ENCODE data around the gene DDIT4. TPM values are rescaled to one million over a fixed set of nuclear protein-coding genes. Genes with fewer than 3 reads are reported as not detected.
A peak's percentile ranks its signal among the peaks of the same experiment; 100 is the strongest.

DDIT4 gene
- total RNA-seq, 1 donor from 2014 or later = 290 TPM

DNA sequence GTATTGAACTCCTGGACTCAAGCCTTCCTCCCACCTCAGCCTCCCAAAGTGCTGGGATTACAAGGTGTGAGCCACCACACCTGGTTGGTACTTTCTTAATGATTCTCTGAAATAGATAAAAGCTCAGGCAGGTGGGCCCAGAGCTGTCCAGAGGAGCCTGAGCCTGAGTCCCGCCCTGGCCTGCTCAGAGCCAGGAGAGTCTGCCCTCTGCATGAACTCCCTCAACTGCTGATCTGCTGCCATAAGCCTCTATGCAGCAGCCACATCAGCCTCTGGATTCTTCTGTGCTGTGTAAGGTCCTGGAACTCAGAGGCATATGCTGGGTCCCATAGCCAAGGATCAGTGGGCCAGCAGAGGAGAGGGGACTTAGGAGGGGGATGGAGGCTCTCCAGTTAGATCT is 23.1 kb upstream of the DDIT4 start:
- peak overlapping the region; percentile 14 for H3K4me3 Mint-ChIP-seq (ENCODE audit: unreplicated experiment)
- TF ChIP-seq, protein P1, sequence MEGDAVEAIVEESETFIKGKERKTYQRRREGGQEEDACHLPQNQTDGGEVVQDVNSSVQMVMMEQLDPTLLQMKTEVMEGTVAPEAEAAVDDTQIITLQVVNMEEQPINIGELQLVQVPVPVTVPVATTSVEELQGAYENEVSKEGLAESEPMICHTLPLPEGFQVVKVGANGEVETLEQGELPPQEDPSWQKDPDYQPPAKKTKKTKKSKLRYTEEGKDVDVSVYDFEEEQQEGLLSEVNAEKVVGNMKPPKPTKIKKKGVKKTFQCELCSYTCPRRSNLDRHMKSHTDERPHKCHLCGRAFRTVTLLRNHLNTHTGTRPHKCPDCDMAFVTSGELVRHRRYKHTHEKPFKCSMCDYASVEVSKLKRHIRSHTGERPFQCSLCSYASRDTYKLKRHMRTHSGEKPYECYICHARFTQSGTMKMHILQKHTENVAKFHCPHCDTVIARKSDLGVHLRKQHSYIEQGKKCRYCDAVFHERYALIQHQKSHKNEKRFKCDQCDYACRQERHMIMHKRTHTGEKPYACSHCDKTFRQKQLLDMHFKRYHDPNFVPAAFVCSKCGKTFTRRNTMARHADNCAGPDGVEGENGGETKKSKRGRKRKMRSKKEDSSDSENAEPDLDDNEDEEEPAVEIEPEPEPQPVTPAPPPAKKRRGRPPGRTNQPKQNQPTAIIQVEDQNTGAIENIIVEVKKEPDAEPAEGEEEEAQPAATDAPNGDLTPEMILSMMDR (IDR thresholded peaks at IDR 0.05) = no peak
- no peaks in the 10 kb centered on the region for H3K9me3 Mint-ChIP-seq (ENCODE audit: unreplicated experiment)
- H3K27ac Mint-ChIP-seq (ENCODE audit: unreplicated experiment) = peak overlapping the region; percentile 80
- DNase-seq (ENCODE audit: extremely low spot score, unreplicated experiment) = no peak
- peaks cover 70% of the 10 kb centered on the region for H3K4me1 Mint-ChIP-seq (ENCODE audit: unreplicated experiment)
- H3K27me3 Mint-ChIP-seq (ENCODE audit: unreplicated experiment) = no peaks in the 10 kb centered on the region
- no peaks in the 10 kb centered on the region for H3K36me3 Mint-ChIP-seq (ENCODE audit: unreplicated experiment)

DNA sequence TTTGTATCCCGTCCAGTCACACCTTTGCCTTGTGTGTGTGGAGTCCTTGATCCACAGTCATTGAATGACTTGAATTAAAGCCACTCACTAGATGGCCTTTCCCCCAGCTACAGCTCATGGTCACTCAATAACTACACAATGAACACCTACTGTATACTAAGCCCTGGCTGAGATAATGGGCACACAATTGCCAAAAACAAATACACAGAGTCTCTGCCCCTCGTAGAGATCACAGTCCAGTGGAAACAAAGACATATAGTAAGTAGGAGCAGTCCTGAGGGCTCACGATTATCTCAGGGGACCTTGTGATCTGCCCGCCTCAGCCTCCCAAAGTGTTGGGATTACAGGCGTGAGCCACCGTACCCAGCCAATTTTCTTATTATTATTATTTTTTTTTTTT is 22.1 kb upstream of the DDIT4 start:
- Mint-ChIP-seq H3K4me3 (ENCODE audit: unreplicated experiment) (no peak overlapping the region), H3K36me3 (ENCODE audit: unreplicated experiment) (no peaks in the 10 kb centered on the region), H3K4me1 (ENCODE audit: unreplicated experiment) (peaks cover 71% of the 10 kb centered on the region), H3K27me3 (ENCODE audit: unreplicated experiment) (no peaks in the 10 kb centered on the region), H3K9me3 (ENCODE audit: unreplicated experiment) (no peaks in the 10 kb centered on the region), H3K27ac (ENCODE audit: unreplicated experiment) (peak overlapping the region; percentile 2)
- no peak for DNase-seq (ENCODE audit: extremely low spot score, unreplicated experiment)
- TF ChIP-seq, protein P1 (IDR thresholded peaks at IDR 0.05) = no peak

DNA sequence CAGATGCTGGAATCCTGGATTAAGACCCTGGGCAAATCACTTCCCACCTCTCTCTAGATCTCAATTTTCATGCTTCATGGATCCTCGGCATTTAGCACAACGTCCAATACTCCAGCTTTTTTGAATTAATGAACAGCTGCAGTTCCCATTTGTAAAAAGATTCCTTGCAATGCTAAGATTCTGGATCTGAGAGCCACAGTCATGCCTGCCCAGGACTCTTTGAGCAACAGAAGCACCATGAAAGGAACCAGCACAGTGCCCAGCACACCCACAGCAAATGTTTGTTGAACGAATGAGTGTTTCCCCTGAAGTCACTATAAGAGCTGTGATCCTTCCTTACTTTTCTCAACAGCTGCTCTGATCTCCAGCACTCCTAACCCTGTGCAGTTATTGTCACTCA is 20.8 kb upstream of the DDIT4 start:
- no peaks in the 10 kb centered on the region for H3K9me3 Mint-ChIP-seq (ENCODE audit: unreplicated experiment)
- TF ChIP-seq, protein P1 (IDR thresholded peaks at IDR 0.05) = no peak
- H3K36me3 Mint-ChIP-seq (ENCODE audit: unreplicated experiment) = no peaks in the 10 kb centered on the region
- no peak overlapping the region for H3K4me3 Mint-ChIP-seq (ENCODE audit: unreplicated experiment)
- no peak for DNase-seq (ENCODE audit: extremely low spot score, unreplicated experiment)
- peaks cover 68% of the 10 kb centered on the region for H3K4me1 Mint-ChIP-seq (ENCODE audit: unreplicated experiment)
- H3K27me3 Mint-ChIP-seq (ENCODE audit: unreplicated experiment) = no peaks in the 10 kb centered on the region
- peak overlapping the region; percentile 68 for H3K27ac Mint-ChIP-seq (ENCODE audit: unreplicated experiment)

DNA sequence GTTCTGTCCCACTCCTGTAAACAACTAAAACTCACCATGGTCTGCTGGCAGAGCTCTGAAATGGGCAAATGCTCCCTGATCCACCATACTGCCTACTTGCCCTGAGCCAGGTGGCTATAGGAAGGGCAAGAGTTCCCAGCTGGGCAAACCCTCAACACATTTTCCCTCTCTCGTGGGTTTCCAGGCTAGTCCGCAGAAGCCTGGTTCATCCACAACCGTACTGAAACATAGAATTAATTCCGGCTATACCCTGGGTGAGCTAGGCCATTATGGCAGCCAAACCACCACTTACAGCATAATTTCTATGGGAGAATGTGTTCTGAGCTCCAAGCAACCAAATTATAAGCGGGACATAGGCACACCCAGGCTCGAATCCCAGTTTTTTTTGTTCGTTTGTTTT is 20.1 kb upstream of the DDIT4 start:
- Mint-ChIP-seq H3K4me3 (ENCODE audit: unreplicated experiment) (no peak overlapping the region), H3K36me3 (ENCODE audit: unreplicated experiment) (no peaks in the 10 kb centered on the region), H3K4me1 (ENCODE audit: unreplicated experiment) (peaks cover 67% of the 10 kb centered on the region), H3K27ac (ENCODE audit: unreplicated experiment) (peak overlapping the region; percentile 68), H3K27me3 (ENCODE audit: unreplicated experiment) (no peaks in the 10 kb centered on the region), H3K9me3 (ENCODE audit: unreplicated experiment) (no peaks in the 10 kb centered on the region)
- TF ChIP-seq, protein P1 (IDR thresholded peaks at IDR 0.05) = no peak
- no peak for DNase-seq (ENCODE audit: extremely low spot score, unreplicated experiment)

DNA sequence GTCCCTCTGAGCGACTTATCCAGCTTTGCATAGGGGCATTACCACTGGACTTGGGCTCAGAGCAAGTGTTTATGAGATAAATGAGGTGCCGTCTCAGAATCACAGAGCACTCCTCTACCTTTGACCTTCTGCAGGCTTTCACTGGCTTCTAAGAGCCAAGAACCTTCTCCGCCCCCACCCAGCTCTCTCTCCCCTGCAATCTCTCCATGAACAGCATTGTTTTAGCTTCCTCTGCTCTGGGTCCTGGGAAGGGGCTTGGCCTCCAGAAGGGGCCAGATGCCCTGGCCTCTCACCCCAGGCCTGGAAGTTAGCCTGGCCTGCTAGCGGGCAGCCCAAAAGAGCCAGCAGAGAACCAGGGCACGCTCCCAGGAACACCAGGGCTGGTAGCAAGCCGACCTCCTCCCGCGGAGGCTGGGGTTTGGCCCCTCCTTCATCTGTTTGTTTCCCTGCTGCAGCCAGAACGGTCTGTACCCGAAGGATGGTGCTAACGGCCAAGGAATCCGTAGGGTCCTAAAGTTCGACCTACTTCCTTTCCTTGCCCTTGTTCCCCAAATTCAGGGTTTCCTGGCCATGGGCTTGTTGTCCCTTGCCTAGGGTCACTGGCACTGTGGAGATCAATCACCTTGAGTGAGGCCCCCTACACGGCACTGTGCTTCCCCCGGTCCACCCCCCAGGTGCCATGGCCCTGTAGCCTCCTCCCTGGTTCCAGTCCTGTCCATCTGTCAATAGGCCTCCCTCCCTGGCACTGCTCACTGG is 18.7 kb upstream of the DDIT4 start:
- peak; percentile 85 for DNase-seq (ENCODE audit: extremely low spot score, unreplicated experiment)
- Mint-ChIP-seq H3K9me3 (ENCODE audit: unreplicated experiment) (no peaks in the 10 kb centered on the region), H3K27me3 (ENCODE audit: unreplicated experiment) (no peaks in the 10 kb centered on the region), H3K36me3 (ENCODE audit: unreplicated experiment) (no peaks in the 10 kb centered on the region), H3K27ac (ENCODE audit: unreplicated experiment) (peak overlapping the region; percentile 97), H3K4me1 (ENCODE audit: unreplicated experiment) (peaks cover 74% of the 10 kb centered on the region), H3K4me3 (ENCODE audit: unreplicated experiment) (peak overlapping the region; percentile 55)
- TF ChIP-seq, protein P1 (IDR thresholded peaks at IDR 0.05) = peak; percentile 11

Data from osteocyte (in vitro differentiated cells).